NCI-H1417 treated with DMSO at 0.1 percent for 48 hours (cell line): Measurements from ENCODE around the gene ZNF561.
"Not testable (repeated sequence)": the region's sequence is repeated elsewhere in the genome, so short reads cannot be mapped to it uniquely, and the experiment has no call there.

Source experiments
- DNase-seq: peaks from one replicate; lab custom pipeline; 2025; lab: John Stamatoyannopoulos, UW

Gene ZNF561

GRCh38 chr19:9621156-9622037, at the start of gene ZNF561:
TSS of gene ZNF561 (minus strand) at chr19:9621232. CDS start at chr19:9619456, 1,776 bp downstream.
- DNase-seq: peak; percentile 54

GRCh38 chr19:9668544-9668943, 47.5 kb upstream of the ZNF561 start:
- no peak for DNase-seq

GRCh38 chr19:9667898-9668297, 46.9 kb upstream of the ZNF561 start:
- no peak for DNase-seq

- no peak for DNase-seq
Observed at GRCh38 chr19:9658769-9659168, 37.7 kb upstream of the ZNF561 start.

- not testable (repeated sequence) for DNase-seq
Observed at GRCh38 chr19:9653066-9653555, 32.1 kb upstream of the ZNF561 start.

- DNase-seq: not testable (repeated sequence)
Observed at GRCh38 chr19:9651464-9651863, 30.4 kb upstream of the ZNF561 start.

GRCh38 chr19:9650345-9650744, 29.3 kb upstream of the ZNF561 start:
- no peak for DNase-seq

GRCh38 chr19:9645472-9645871, 24.4 kb upstream of the ZNF561 start:
- no peak for DNase-seq

- DNase-seq: no peak
Observed at GRCh38 chr19:9644472-9644871, 23.4 kb upstream of the ZNF561 start.

- no peak for DNase-seq
Observed at GRCh38 chr19:9641810-9642209, 20.8 kb upstream of the ZNF561 start.

GRCh38 chr19:9640956-9641355, 19.9 kb upstream of the ZNF561 start:
- DNase-seq: no peak

GRCh38 chr19:9636018-9636417, 15.0 kb upstream of the ZNF561 start:
- DNase-seq: no peak

- DNase-seq: no peak
Observed at GRCh38 chr19:9627856-9628255, 6.8 kb upstream of the ZNF561 start.

GRCh38 chr19:9622531-9622930, 1.5 kb upstream of the ZNF561 start:
- no peak for DNase-seq

GRCh38 chr19:9620842-9621155, 233 bp downstream of the ZNF561 start:
- no peak for DNase-seq

- DNase-seq: no peak
Observed at GRCh38 chr19:9615844-9616243, 5.2 kb downstream of the ZNF561 start.

GRCh38 chr19:9610484-9611113, 10.4 kb downstream of the ZNF561 start:
- DNase-seq: no peak

GRCh38 chr19:9608912-9609311, 12.1 kb downstream of the ZNF561 start:
- DNase-seq: no peak

GRCh38 chr19:9597027-9597426, 24.0 kb downstream of the ZNF561 start:
- no peak for DNase-seq

GRCh38 chr19:9586764-9587163, 34.3 kb downstream of the ZNF561 start:
- peak; percentile 57 for DNase-seq

GRCh38 chr19:9584073-9584833, 36.8 kb downstream of the ZNF561 start, which contains the start of gene ZNF121:
TSS of gene ZNF121 (minus strand) at chr19:9584504. CDS start at chr19:9568097, 16,407 bp downstream.
- peak; percentile 53 for DNase-seq

GRCh38 chr19:9582081-9582725, 38.8 kb downstream of the ZNF561 start:
- not testable (repeated sequence) for DNase-seq
